SH-SY5Y (cell line): ENCODE results near the gene ABHD1.

Experiments
- GATA2 ChIP-seq: IDR thresholded peaks from 2 replicates; pipeline ENCODE4 v1.6.1; 2011; ENCODE audit warnings: mild to moderate bottlenecking, low read depth, low read length
- GATA3 ChIP-seq: IDR thresholded peaks from 2 replicates; pipeline ENCODE4 v1.6.1; 2011; ENCODE audit warnings: low read depth, mild to moderate bottlenecking, low read length, moderate library complexity

ABHD1 gene

GRCh38 chr2:27094353-27094984 is 29.1 kb upstream of the ABHD1 start:
- TF ChIP-seq GATA3 (no peak), GATA2 (no peak)

GRCh38 chr2:27095427-27095744 is 28.2 kb upstream of the ABHD1 start:
- TF ChIP-seq GATA2 (no peak), GATA3 (no peak)

- TF ChIP-seq GATA2 (no peak), GATA3 (no peak)
These were observed 27.6 kb upstream of the ABHD1 start for GRCh38 chr2:27095745-27096651.

- TF ChIP-seq GATA3 (no peak), GATA2 (no peak)
These were observed 26.8 kb upstream of the ABHD1 start for GRCh38 chr2:27096748-27097297.

- no peak for TF ChIP-seq GATA2
- TF ChIP-seq GATA3, result no peak
These were observed 26.3 kb upstream of the ABHD1 start for GRCh38 chr2:27097341-27097740.

- TF ChIP-seq GATA2 (no peak), GATA3 (no peak)
These were observed 24.2 kb upstream of the ABHD1 start for GRCh38 chr2:27099334-27099955.

GRCh38 chr2:27100036-27100435 is 23.6 kb upstream of the ABHD1 start:
- TF ChIP-seq GATA3 (no peak), GATA2 (no peak)

GRCh38 chr2:27102329-27102728 is 21.3 kb upstream of the ABHD1 start:
- TF ChIP-seq GATA2 (no peak), GATA3 (no peak)

- TF ChIP-seq GATA2 (no peak), GATA3 (no peak)
These were observed 17.6 kb upstream of the ABHD1 start for GRCh38 chr2:27105981-27106380.

- TF ChIP-seq GATA2, result no peak
- no peak for TF ChIP-seq GATA3
These were observed 15.4 kb upstream of the ABHD1 start for GRCh38 chr2:27108221-27108620.

- TF ChIP-seq GATA2, result no peak
These were observed 14.5 kb upstream of the ABHD1 start for GRCh38 chr2:27109083-27109482.

- TF ChIP-seq GATA3 (no peak), GATA2 (no peak)
These were observed 8.1 kb upstream of the ABHD1 start for GRCh38 chr2:27115519-27115918.

- TF ChIP-seq GATA3, result no peak
These were observed 5.6 kb upstream of the ABHD1 start for GRCh38 chr2:27117995-27118524.

- TF ChIP-seq GATA2, result no peak
- no peak for TF ChIP-seq GATA3
These were observed 4.9 kb upstream of the ABHD1 start, which contains the start of gene CGREF1 for GRCh38 chr2:27118525-27119329. Gene CGREF1, minus strand, starts transcription at chr2:27119128. Its CDS starts 14,762 bp downstream, at chr2:27104366.
